Activated CD4-positive, alpha-beta T cell treated with anti-CD3 and anti-CD28 coated beads, Interleukin-2, amount 50 U/mL, for 16 hours (primary cell): ENCODE results near the gene XPO6.

Experiments
- DNase-seq: peaks from one replicate; pipeline ENCODE4 v3.0.0-alpha.2; 2020

XPO6 gene

GRCh38 chr16:28208824-28209223, 2.9 kb downstream of the XPO6 start:
- DNase-seq: no peak

- DNase-seq: no peak
Measured at GRCh38 chr16:28208131-28208530, 3.6 kb downstream of the XPO6 start.

- DNase-seq: no peak
Measured at GRCh38 chr16:28207399-28207798, 4.4 kb downstream of the XPO6 start.

- no peak for DNase-seq
Measured at GRCh38 chr16:28205974-28206373, 5.8 kb downstream of the XPO6 start.

DNA sequence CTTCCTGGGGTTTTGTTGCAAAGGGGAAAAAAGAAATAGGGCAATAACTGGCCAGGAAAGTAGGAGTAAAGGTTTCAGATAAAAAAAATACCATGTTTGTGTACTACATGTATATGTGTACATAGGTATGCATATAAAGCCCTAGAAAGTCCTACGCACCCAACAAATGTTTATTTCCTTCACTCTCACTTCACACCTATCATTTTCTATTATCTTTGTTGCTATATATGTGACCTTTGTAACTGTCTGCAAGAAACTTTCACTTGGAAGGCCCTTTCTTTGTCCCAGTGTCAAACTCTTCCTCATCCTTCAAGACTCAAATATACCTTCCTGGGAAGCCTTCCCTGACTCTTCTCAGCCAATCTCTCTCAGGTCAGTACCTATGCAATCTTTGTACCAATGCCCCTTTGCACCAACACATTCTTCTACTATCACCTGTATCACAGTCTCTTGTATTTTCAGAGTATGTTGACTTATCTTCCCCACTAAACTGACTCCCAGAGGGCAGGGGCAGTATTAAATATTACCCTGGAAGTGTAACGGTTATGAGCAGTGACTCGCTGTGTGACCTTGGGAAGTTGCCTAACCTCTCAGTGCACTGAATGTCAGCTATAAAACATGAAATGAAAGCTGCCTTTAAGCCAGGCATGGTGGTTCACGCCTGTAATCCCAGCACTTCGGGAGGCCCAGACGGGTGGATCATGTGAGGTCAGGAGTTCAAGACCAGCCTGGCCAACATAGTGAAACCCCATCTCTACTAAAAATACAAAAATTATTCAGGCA, 6.5 kb downstream of the XPO6 start:
- no peak for DNase-seq

DNA sequence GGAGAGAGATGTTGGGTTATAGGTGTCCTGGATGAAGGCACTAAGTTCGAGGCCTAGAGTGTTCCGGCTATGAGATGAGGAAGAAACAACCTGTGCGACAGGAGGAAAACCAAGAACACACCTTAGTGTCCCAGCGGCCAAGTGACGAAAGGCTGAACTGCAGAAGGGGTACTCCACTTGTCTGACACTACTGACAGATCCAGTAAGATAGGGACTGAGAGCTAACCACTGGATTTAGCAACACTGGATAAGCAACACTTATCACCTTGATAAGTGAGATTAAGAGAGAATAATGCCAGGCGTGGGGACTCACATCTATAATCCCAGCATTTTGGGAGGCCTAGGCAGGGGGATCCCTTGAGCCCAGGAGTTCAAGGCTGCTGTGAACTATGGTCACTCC, 7.1 kb downstream of the XPO6 start:
- DNase-seq: no peak

DNA sequence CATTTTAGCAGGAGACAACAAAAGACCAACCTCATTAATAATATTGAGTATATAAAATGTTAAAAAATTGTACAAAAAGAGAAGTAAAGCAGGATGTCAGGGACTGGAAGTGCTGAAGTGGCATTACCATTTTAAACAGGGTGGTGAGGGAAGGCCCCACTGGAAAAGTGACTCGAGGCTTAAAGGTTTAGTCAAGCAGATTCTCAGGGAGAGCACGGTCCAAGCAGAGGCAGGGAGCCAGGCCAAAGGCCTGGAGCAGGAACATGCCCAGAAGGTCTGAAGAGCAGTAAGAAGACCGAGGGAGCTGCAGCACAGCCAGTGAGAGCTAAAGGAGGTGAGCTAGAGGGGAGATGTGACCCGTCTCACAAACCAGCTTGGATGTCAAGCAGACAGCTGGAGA, 7.6 kb downstream of the XPO6 start:
- DNase-seq: no peak

GRCh38 chr16:28202147-28202746, 9.5 kb downstream of the XPO6 start:
- peak; percentile 73 for DNase-seq

GRCh38 chr16:28200661-28201060, 11.1 kb downstream of the XPO6 start:
- DNase-seq: no peak

DNA sequence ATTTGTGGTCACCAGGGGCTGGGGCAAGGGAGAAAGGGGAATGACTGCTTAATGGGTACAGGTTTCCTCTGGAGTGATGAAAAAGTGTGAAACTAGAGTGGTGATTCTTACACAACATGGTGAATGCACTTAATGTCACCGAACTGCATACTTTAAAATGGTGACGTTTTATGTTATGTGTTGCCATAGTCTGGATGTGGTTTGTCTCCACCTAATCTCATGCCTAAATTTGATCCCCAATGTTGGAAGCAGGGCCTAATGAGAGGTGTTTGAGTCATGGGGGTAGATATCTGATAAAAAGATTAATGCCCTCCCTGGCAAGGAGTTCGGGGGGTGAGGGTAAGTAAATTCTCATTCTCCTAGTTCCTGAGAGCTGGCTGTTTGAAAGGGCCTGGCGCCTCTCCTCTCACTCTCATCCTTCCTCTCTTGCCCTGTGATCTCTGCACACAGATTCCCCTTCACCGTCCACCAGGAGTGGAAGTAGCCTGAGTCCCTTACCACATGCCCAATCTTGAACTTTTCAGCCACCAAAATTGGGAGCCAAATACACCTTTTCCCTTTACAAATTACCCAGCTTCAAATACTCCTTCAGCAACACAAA, 15.3 kb downstream of the XPO6 start:
- no peak for DNase-seq

- DNase-seq: no peak
Measured at GRCh38 chr16:28195859-28196258, 15.9 kb downstream of the XPO6 start.

- no peak for DNase-seq
Measured at GRCh38 chr16:28193530-28194423, 18.0 kb downstream of the XPO6 start.

GRCh38 chr16:28192806-28193529, 18.8 kb downstream of the XPO6 start:
- DNase-seq: peak; percentile 77

DNA sequence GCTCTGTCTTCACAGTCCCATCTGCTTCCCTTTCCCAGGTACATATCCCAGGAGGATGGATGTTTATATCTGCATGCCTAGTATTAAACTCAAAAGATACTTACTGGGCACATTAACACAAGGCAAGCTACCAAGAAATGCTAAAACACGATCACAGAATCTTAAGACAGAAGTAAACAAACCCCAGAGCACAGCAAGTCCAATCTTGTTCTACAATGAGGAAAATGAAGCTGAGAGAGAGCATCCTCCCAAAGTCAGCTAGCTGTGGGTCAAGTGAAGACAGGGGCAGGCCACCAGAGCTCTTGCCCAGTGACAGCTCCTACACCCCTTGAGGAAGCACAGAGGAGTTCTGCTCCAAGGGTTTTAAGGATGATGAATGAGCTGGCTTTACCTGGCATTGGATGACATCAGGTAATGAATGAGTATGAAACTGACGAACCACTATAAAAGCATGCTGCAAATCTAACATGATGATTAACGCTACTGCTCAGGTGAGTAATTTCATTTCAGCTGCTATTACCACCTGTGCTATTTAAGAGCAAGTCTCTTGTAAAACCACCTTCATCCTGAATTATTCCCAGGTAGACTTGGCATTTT, 20.3 kb downstream of the XPO6 start:
- no peak for DNase-seq

GRCh38 chr16:28189245-28189644, 22.5 kb downstream of the XPO6 start:
- DNase-seq: no peak

DNA sequence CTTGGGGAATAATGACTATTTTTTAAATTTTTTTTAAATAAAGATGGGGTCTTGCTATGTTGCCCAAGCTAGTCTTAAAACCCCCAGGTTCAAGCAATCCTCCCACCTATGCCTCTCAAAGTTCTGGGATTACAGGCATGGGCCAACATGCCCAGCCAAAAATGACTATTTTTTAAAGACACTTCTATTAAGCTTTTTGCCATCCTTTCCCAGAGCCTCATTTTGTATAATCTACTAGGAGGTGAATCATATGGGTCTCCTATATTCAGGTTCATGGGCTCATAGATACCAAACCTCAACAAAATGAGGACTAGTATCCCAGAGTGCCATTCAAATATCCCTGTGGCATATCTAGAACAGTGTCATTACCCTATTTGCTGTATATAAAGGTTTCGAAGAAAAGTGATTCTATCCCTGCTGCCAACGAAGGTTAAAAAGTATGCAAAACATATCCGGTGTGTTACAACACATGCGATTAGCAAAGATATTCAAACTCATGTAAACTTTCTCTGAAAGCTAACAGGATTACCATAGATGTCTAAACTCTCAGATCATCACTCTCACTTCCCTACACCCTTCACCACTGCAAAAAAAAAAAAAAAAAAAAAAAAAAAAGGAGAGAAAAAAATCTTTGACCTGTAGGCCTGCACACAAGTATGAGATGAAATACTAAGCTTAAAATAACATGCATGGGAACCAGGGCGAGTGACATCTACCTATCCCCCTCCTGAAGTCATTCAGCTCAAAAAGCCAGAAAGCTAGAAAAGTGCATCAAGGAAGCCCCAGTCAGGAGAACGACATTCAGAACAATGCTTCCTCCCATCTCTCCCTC, 23.5 kb downstream of the XPO6 start:
- no peak for DNase-seq

- DNase-seq: peak; percentile 58
Measured at GRCh38 chr16:28187595-28188004, 24.2 kb downstream of the XPO6 start.

DNA sequence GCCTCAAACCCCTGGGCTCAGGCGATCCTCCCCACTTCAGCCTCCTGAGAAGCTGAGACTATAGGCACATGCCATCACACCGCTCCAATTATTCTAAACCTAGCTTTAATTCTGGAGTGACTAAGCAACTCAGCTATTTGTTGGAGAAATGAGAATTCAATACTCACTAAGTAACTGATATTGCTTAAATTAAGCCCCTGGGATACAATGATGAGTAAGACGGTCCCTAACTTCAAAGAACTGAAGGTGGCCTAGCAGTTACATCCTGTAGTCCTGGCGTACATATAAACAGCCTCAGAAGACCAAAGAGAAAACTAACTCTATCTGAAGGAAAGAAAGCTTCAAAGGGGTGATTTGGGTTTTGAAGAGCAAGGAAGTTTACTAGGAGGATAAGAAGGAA, 25.0 kb downstream of the XPO6 start:
- DNase-seq: peak; percentile 75

DNA sequence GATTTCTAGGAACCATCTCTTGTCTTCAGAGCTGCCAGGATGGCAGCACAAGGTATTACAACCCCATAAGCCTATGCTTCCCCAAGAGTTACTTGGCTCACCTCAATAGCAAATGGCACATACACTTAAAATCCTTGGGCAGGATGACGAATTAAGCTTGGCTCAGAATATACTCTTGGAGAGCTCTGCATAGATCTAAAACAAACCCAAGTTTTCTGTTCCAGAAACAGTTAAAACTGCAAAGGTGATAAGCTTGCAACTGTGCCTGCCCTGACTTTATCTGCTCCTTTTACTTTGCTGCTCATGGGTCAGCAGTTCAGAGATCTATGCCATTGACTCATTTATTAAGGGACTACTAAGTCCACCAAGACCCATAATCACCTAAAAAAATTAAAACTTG, 26.1 kb downstream of the XPO6 start:
- DNase-seq: no peak

DNA sequence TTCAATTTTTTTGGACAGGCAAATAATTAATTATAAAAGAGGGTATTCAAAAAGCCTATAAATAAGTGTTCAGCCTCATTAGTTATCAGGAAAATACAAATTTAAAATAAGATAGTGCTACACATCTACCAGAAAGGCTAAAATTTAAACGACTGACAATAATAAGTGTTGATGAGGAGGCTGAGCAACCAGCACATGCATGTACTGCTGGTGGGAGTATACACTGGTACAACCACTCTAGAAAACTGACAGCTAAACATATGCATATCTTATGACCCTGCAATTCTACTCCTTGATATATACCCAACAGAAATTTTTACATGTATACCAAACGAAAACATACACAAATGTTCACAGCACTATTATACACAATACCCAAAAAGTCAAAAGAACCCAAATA, 27.1 kb downstream of the XPO6 start:
- no peak for DNase-seq

DNA sequence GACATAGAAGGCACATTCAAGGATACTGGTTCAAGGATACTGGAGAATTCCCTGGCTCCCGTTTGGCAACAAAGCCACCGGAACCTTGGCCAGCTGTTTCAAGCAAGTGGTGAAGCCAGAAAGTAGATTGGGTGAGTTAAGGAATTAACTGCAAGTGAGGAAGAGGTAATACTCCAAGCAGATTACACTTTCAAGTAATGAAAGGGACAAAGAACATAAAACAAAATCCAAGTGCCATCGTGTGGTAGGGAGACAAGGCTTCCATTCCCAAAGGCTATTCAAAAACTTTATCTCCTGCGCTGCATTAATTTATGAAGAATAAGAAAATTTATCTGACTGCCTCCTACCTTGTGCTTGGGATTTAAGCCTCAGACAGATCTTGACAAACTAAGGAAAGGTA, 27.8 kb downstream of the XPO6 start:
- DNase-seq: no peak
